ENCODE measurements around the gene CDK8. TPM values are rescaled to one million over a fixed set of nuclear protein-coding genes. Genes with fewer than 3 reads are reported as not detected.

CDK8 gene
- total RNA-seq, 4 donors from 2014 or later = 20.3 to 26.3 (median 23.8) TPM

- TF ChIP-seq POLR2AphosphoS5 (IDR thresholded peaks at IDR 0.05) (no peak), POLR2A (IDR thresholded peaks at IDR 0.05; ENCODE audit: low read depth) (no peak), CTCF (IDR thresholded peaks at IDR 0.05) (no peak)
- H3K4me3 ChIP-seq = no peak overlapping the region
- WGBS = 60% methylated on average over 1 of the region's 1 CpG
- peaks cover 0 to 8% (median 7%) of the 10 kb centered on the region in 4 donors for H3K9me3 ChIP-seq
- peaks cover 0 to 3% (median under 1%) of the 10 kb centered on the region in 4 donors for H3K36me3 ChIP-seq
- no peaks in the 10 kb centered on the region for H3K27me3 ChIP-seq
- H3K27ac ChIP-seq (replicated peaks in 1 of 4) = no peak overlapping the region
- intact Hi-C loops (cut with DNase I) = no loop called here
- H3K4me1 ChIP-seq = no peaks in the 10 kb centered on the region
- no peak for DNase-seq (ENCODE audit: extremely low spot score)
Observed at GRCh38 chr13:26412263-26412662, 158.3 kb downstream of the CDK8 start.

- no peaks in the 10 kb centered on the region for H3K27me3 ChIP-seq
- H3K4me3 ChIP-seq = no peak overlapping the region
- peaks cover 0 to 3% (median 0%) of the 10 kb centered on the region in 4 donors for H3K36me3 ChIP-seq
- no peak for DNase-seq (ENCODE audit: extremely low spot score)
- intact Hi-C loops (cut with DNase I) = no loop called here
- no peak overlapping the region for H3K27ac ChIP-seq (replicated peaks in 1 of 4)
- TF ChIP-seq POLR2AphosphoS5 (IDR thresholded peaks at IDR 0.05) (no peak), EP300 (IDR thresholded peaks at IDR 0.05) (no peak), POLR2A (IDR thresholded peaks at IDR 0.05; ENCODE audit: low read depth) (no peak), CTCF (IDR thresholded peaks at IDR 0.05) (no peak)
- peaks cover 0 to 8% (median 7%) of the 10 kb centered on the region in 4 donors for H3K9me3 ChIP-seq
- 83% methylated on average over 5 of the region's 5 CpGs for WGBS
- no peaks in the 10 kb centered on the region for H3K4me1 ChIP-seq
Observed at GRCh38 chr13:26412936-26413716, 159.2 kb downstream of the CDK8 start.

- H3K9me3 ChIP-seq = no peaks in the 10 kb centered on the region
Observed at GRCh38 chr13:26420282-26420960, 166.5 kb downstream of the CDK8 start.

GRCh38 chr13:26422036-26422435 is 168.1 kb downstream of the CDK8 start:
- DNase-seq (ENCODE audit: extremely low spot score) = no peak
- TF ChIP-seq POLR2A (IDR thresholded peaks at IDR 0.05; ENCODE audit: low read depth) (no peak), POLR2AphosphoS5 (IDR thresholded peaks at IDR 0.05) (no peak), EP300 (IDR thresholded peaks at IDR 0.05) (no peak), CTCF (IDR thresholded peaks at IDR 0.05) (no peak)
- no peaks in the 10 kb centered on the region for H3K9me3 ChIP-seq
- no peaks in the 10 kb centered on the region for H3K27me3 ChIP-seq
- H3K4me1 ChIP-seq = peaks cover 7 to 51% (median 45%) of the 10 kb centered on the region in 4 donors
- peak overlapping the region in 1 of 4 donors; percentile 88 for H3K27ac ChIP-seq (replicated peaks in 1 of 4)
- intact Hi-C loops (cut with DNase I) = no loop called here
- 90% methylated on average over 7 of the region's 7 CpGs for WGBS
- no peaks in the 10 kb centered on the region for H3K36me3 ChIP-seq
- no peak overlapping the region for H3K4me3 ChIP-seq

More at GRCh38 chr13:26420282-26420960, 166.5 kb downstream of the CDK8 start:
- intact Hi-C loops (cut with DNase I) = no loop called here
- no peak for TF ChIP-seq EP300 (IDR thresholded peaks at IDR 0.05)
- TF ChIP-seq CTCF (IDR thresholded peaks at IDR 0.05) = no peak
- no peak for TF ChIP-seq POLR2A (IDR thresholded peaks at IDR 0.05; ENCODE audit: low read depth)
- no peaks in the 10 kb centered on the region for H3K27me3 ChIP-seq
- peaks cover 0 to 36% (median 30%) of the 10 kb centered on the region in 4 donors for H3K4me1 ChIP-seq
- WGBS = 57% methylated on average over 4 of the region's 4 CpGs
- H3K36me3 ChIP-seq = no peaks in the 10 kb centered on the region
- DNase-seq (ENCODE audit: extremely low spot score) = no peak
- H3K27ac ChIP-seq (replicated peaks in 1 of 4) = peak overlapping the region; percentile 36 to 72 (median 58)
- H3K4me3 ChIP-seq = no peak overlapping the region

All from esophagus muscularis mucosa (tissue), 4 donors.